Central memory CD8-positive, alpha-beta T cell (primary cell): Measurements from ENCODE around the gene TRIM61.
"Not testable (repeated sequence)": the region's sequence is repeated elsewhere in the genome, so short reads cannot be mapped to it uniquely, and the experiment has no call there.

ENCODE experiments used
- ATAC-seq: fragments of 150-1000 bp; cut with Tn5 transposase; replicated peaks from 2 replicates; pipeline ENCODE4 v1.10.0; 2022; ENCODE audit warnings: mild to moderate bottlenecking, moderate FRiP score, moderate number of reproducible peaks; ENCODE audit not compliant: poor library complexity, severe bottlenecking; ENCODE audit errors: extremely low read depth
- DNase-seq, 2 donors: peaks; one replicate each; pipeline ENCODE4 v3.0.0; 2021; ENCODE audit warnings: low spot score in 2 of 2
- H3K27ac Mint-ChIP-seq: one replicate; pipeline ENCODE4 v1.8.0; 2022; ENCODE audit warnings: low read depth, mild to moderate bottlenecking, moderate library complexity, mixed read lengths
- H3K27me3 Mint-ChIP-seq: one replicate; pipeline ENCODE4 v1.8.0; 2022; ENCODE audit warnings: mixed read lengths
- H3K36me3 Mint-ChIP-seq: one replicate; pipeline ENCODE4 v1.8.0; 2022; ENCODE audit warnings: mild to moderate bottlenecking, moderate library complexity, mixed read lengths; ENCODE audit not compliant: insufficient read depth
- H3K4me1 Mint-ChIP-seq: one replicate; pipeline ENCODE4 v1.8.0; 2022; ENCODE audit warnings: mixed read lengths
- H3K4me3 Mint-ChIP-seq: one replicate; pipeline ENCODE4 v1.8.0; 2022; ENCODE audit warnings: mild to moderate bottlenecking, moderate library complexity, mixed read lengths
- H3K9me3 Mint-ChIP-seq: one replicate; pipeline ENCODE4 v1.8.0; 2022; ENCODE audit warnings: mixed read lengths

The TRIM61 gene

GRCh38 chr4:164977243-164978164, at the start of gene TRIM61:
TRIM61 (minus strand) TSS chr4:164977657; CDS start chr4:164970002, 7,655 bp downstream.
- peak; percentile 19 for ATAC-seq
- Mint-ChIP-seq H3K4me1 (peaks cover 23% of the 10 kb centered on the region), H3K27me3 (no peaks in the 10 kb centered on the region)

GRCh38 chr4:165025782-165026181, 48.3 kb upstream of the TRIM61 start:
- not testable (repeated sequence) for DNase-seq, H3K9me3 Mint-ChIP-seq, H3K27me3 Mint-ChIP-seq, H3K4me1 Mint-ChIP-seq, H3K36me3 Mint-ChIP-seq, H3K27ac Mint-ChIP-seq, H3K4me3 Mint-ChIP-seq, ATAC-seq

More at GRCh38 chr4:164977243-164978164, at the start of gene TRIM61:
- Mint-ChIP-seq H3K4me3 (peak within 1 kb of the TSS; percentile 74), H3K36me3 (peaks cover 5% of the 10 kb centered on the region), H3K9me3 (no peaks in the 10 kb centered on the region), H3K27ac (peak within 1 kb of the TSS; percentile 76)
- peak in 1 of 2 donors; percentile 18 for DNase-seq

- not testable (repeated sequence) for H3K9me3 Mint-ChIP-seq, H3K27ac Mint-ChIP-seq, H3K4me1 Mint-ChIP-seq, H3K36me3 Mint-ChIP-seq, H3K27me3 Mint-ChIP-seq, H3K4me3 Mint-ChIP-seq, ATAC-seq, DNase-seq
Observed at GRCh38 chr4:165019995-165020394, 42.5 kb upstream of the TRIM61 start.

- Mint-ChIP-seq H3K27ac (no peak overlapping the region), H3K27me3 (no peaks in the 10 kb centered on the region), H3K4me1 (no peaks in the 10 kb centered on the region), H3K9me3 (no peaks in the 10 kb centered on the region), H3K4me3 (no peak overlapping the region), H3K36me3 (no peaks in the 10 kb centered on the region)
- ATAC-seq, result no peak
- no peak for DNase-seq
Observed at GRCh38 chr4:165016971-165017370, 39.5 kb upstream of the TRIM61 start.

- H3K27ac Mint-ChIP-seq, result no peak overlapping the region
Observed at GRCh38 chr4:165013691-165014090, 36.2 kb upstream of the TRIM61 start.

GRCh38 chr4:165011403-165011802, 33.9 kb upstream of the TRIM61 start:
- H3K4me1 Mint-ChIP-seq, result no peaks in the 10 kb centered on the region
- no peak overlapping the region for H3K27ac Mint-ChIP-seq
- no peaks in the 10 kb centered on the region for H3K36me3 Mint-ChIP-seq
- H3K4me3 Mint-ChIP-seq, result no peak overlapping the region
- H3K9me3 Mint-ChIP-seq, result no peaks in the 10 kb centered on the region
- H3K27me3 Mint-ChIP-seq, result no peaks in the 10 kb centered on the region
- no peak for ATAC-seq
- DNase-seq, result no peak

More at GRCh38 chr4:165013691-165014090, 36.2 kb upstream of the TRIM61 start:
- H3K9me3 Mint-ChIP-seq, result no peaks in the 10 kb centered on the region
- H3K36me3 Mint-ChIP-seq, result no peaks in the 10 kb centered on the region
- no peaks in the 10 kb centered on the region for H3K27me3 Mint-ChIP-seq
- ATAC-seq (no peak), DNase-seq (no peak)
- H3K4me3 Mint-ChIP-seq, result no peak overlapping the region
- no peaks in the 10 kb centered on the region for H3K4me1 Mint-ChIP-seq

GRCh38 chr4:165010991-165011390, 33.5 kb upstream of the TRIM61 start:
- no peak for ATAC-seq
- Mint-ChIP-seq H3K9me3 (no peaks in the 10 kb centered on the region), H3K27me3 (no peaks in the 10 kb centered on the region), H3K36me3 (no peaks in the 10 kb centered on the region), H3K27ac (no peak overlapping the region), H3K4me1 (no peaks in the 10 kb centered on the region), H3K4me3 (no peak overlapping the region)
- DNase-seq, result no peak

- no peak for ATAC-seq
- H3K27ac Mint-ChIP-seq, result no peak overlapping the region
- H3K9me3 Mint-ChIP-seq, result no peaks in the 10 kb centered on the region
- no peak for DNase-seq
- H3K36me3 Mint-ChIP-seq, result no peaks in the 10 kb centered on the region
- H3K27me3 Mint-ChIP-seq, result no peaks in the 10 kb centered on the region
- H3K4me3 Mint-ChIP-seq, result no peak overlapping the region
- no peaks in the 10 kb centered on the region for H3K4me1 Mint-ChIP-seq
Observed at GRCh38 chr4:165010487-165010886, 33.0 kb upstream of the TRIM61 start.

- Mint-ChIP-seq H3K27ac (no peak overlapping the region), H3K4me3 (no peak overlapping the region), H3K27me3 (no peaks in the 10 kb centered on the region), H3K4me1 (no peaks in the 10 kb centered on the region), H3K9me3 (no peaks in the 10 kb centered on the region), H3K36me3 (no peaks in the 10 kb centered on the region)
- ATAC-seq, result no peak
- no peak for DNase-seq
Observed at GRCh38 chr4:165009493-165010227, 32.2 kb upstream of the TRIM61 start.

- Mint-ChIP-seq H3K36me3 (no peaks in the 10 kb centered on the region), H3K9me3 (no peaks in the 10 kb centered on the region), H3K4me1 (no peaks in the 10 kb centered on the region), H3K27me3 (no peaks in the 10 kb centered on the region), H3K27ac (no peak overlapping the region), H3K4me3 (no peak overlapping the region)
- DNase-seq (no peak), ATAC-seq (no peak)
Observed at GRCh38 chr4:165006886-165007285, 29.4 kb upstream of the TRIM61 start.

- ATAC-seq (no peak), DNase-seq (no peak)
- Mint-ChIP-seq H3K4me3 (no peak overlapping the region), H3K27ac (no peak overlapping the region), H3K9me3 (no peaks in the 10 kb centered on the region), H3K27me3 (no peaks in the 10 kb centered on the region), H3K36me3 (no peaks in the 10 kb centered on the region), H3K4me1 (no peaks in the 10 kb centered on the region)
Observed at GRCh38 chr4:165006456-165006855, 29.0 kb upstream of the TRIM61 start.

- H3K4me1 Mint-ChIP-seq, result no peaks in the 10 kb centered on the region
- no peaks in the 10 kb centered on the region for H3K27me3 Mint-ChIP-seq
- H3K36me3 Mint-ChIP-seq, result no peaks in the 10 kb centered on the region
- no peaks in the 10 kb centered on the region for H3K9me3 Mint-ChIP-seq
- no peak overlapping the region for H3K4me3 Mint-ChIP-seq
- no peak overlapping the region for H3K27ac Mint-ChIP-seq
- no peak for DNase-seq
- ATAC-seq, result no peak
Observed at GRCh38 chr4:165005352-165005925, 28.0 kb upstream of the TRIM61 start.
